Lower leg skin (tissue), 3 donors: ENCODE measurements around the gene TIMP1.

ENCODE experiments used
- CTCF ChIP-seq, 3 donors: fragments of 450-650 bp; IDR thresholded peaks; one replicate each; pipeline ENCODE4 v1.5.1; 2016; ENCODE audit warnings: antibody characterized with exemption in 3 of 3, mild to moderate bottlenecking in 3 of 3, moderate library complexity in 2 of 3
- POLR2A ChIP-seq, 2 donors: fragments of 450-650 bp; IDR thresholded peaks; one replicate each; pipeline ENCODE4 v1.6.1; 2016 to 2017; ENCODE audit warnings: antibody characterized with exemption in 2 of 2, mild to moderate bottlenecking in 1 of 2, moderate library complexity in 1 of 2

GRCh38 chrX:47540754-47541538, 41.3 kb upstream of the TIMP1 start:
- TF ChIP-seq CTCF (IDR thresholded peaks at IDR 0.05) (no peak), POLR2A (IDR thresholded peaks at IDR 0.05) (no peak)
